ENCODE data around the gene MGAT4B.

The MGAT4B gene

DNA sequence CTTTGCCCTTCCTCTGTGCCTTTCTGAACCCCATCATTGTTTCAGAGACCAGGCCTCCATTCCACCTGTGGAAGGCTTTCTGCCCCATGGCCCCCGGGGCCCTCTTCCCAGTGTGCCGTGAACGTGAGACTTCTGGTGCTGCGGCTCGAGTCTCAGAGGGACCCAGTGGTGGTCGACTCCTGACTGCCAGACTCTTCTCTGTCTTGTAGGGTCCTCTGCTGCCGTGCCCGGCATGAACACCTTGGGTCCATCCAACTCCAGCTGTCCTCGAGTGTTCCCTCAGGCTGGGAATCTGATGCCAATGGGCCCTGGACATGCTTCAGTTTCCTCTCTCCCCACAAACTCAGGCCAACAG is 33.0 kb downstream of the MGAT4B start:
- H4K20me1 ChIP-seq (ENCODE audit: low read depth, low read length): no peaks in the 10 kb centered on the region
- no peak overlapping the region for H3K4me3 ChIP-seq (ENCODE audit: insufficient read depth, low read length, poor library complexity, severe bottlenecking)
- H3K9ac ChIP-seq (ENCODE audit: low read length): no peak overlapping the region
- H3K79me2 ChIP-seq (ENCODE audit: insufficient read depth, low read length): no peaks in the 10 kb centered on the region
- no peaks in the 10 kb centered on the region for H3K9me2 ChIP-seq (replicated peaks; ENCODE audit: insufficient read depth, low read length)
- no peaks in the 10 kb centered on the region for H3F3A ChIP-seq (ENCODE audit: insufficient read depth)
- no peaks in the 10 kb centered on the region for H3K9me3 ChIP-seq (ENCODE audit: insufficient read depth, low read length)
- no peak overlapping the region for H2AFZ ChIP-seq (ENCODE audit: low read depth, low read length, severe bottlenecking)
- H3K4me2 ChIP-seq (ENCODE audit: low read depth, low read length, poor library complexity, severe bottlenecking): no peak overlapping the region
- TF ChIP-seq EZH2phosphoT487 (conservative IDR thresholded peaks at IDR 0.05; ENCODE audit: low read length): no peak
- TF ChIP-seq, protein P1, sequence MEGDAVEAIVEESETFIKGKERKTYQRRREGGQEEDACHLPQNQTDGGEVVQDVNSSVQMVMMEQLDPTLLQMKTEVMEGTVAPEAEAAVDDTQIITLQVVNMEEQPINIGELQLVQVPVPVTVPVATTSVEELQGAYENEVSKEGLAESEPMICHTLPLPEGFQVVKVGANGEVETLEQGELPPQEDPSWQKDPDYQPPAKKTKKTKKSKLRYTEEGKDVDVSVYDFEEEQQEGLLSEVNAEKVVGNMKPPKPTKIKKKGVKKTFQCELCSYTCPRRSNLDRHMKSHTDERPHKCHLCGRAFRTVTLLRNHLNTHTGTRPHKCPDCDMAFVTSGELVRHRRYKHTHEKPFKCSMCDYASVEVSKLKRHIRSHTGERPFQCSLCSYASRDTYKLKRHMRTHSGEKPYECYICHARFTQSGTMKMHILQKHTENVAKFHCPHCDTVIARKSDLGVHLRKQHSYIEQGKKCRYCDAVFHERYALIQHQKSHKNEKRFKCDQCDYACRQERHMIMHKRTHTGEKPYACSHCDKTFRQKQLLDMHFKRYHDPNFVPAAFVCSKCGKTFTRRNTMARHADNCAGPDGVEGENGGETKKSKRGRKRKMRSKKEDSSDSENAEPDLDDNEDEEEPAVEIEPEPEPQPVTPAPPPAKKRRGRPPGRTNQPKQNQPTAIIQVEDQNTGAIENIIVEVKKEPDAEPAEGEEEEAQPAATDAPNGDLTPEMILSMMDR (IDR thresholded peaks at IDR 0.05; ENCODE audit: insufficient read depth, low read length, poor library complexity, severe bottlenecking): no peak
- H3K36me3 ChIP-seq (ENCODE audit: low read length): peaks cover 3% of the 10 kb centered on the region; the same call in 1 of the 2 replicates
- no peaks in the 10 kb centered on the region for H3K27me3 ChIP-seq (ENCODE audit: low read length)
- H3K27ac ChIP-seq (ENCODE audit: low read depth, low read length): no peak overlapping the region

DNA sequence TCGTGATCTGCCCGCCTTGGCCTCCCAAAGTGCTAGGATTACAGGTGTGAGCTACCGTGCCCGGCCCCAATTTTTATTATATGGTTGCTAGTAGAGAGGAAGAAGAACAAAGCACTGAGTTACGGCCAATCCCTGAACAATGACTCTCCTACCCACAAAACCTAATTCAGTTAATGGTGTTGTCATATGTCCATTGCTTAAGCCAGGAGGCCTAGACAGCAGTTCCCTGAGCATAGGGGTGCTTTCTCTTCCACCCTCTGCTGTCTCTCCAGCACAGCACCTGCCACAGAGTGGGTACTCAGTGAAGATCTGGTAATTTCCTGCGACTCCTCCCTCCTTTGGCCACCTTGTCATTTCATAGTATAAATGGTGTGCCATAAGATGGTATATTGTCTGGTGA is 34.3 kb downstream of the MGAT4B start:
- TF ChIP-seq EZH2phosphoT487 (conservative IDR thresholded peaks at IDR 0.05; ENCODE audit: low read length): no peak
- TF ChIP-seq, protein P1 (IDR thresholded peaks at IDR 0.05; ENCODE audit: insufficient read depth, low read length, poor library complexity, severe bottlenecking): no peak
- H3K9me3 ChIP-seq (ENCODE audit: insufficient read depth, low read length): no peaks in the 10 kb centered on the region
- no peak overlapping the region for H2AFZ ChIP-seq (ENCODE audit: low read depth, low read length, severe bottlenecking)
- H4K20me1 ChIP-seq (ENCODE audit: low read depth, low read length): no peaks in the 10 kb centered on the region
- no peaks in the 10 kb centered on the region for H3F3A ChIP-seq (ENCODE audit: insufficient read depth)
- no peak overlapping the region for H3K9ac ChIP-seq (ENCODE audit: low read length)
- no peaks in the 10 kb centered on the region for H3K27me3 ChIP-seq (ENCODE audit: low read length)
- no peak overlapping the region for H3K4me2 ChIP-seq (ENCODE audit: low read depth, low read length, poor library complexity, severe bottlenecking)
- peaks cover 3% of the 10 kb centered on the region; the same call in 1 of the 2 replicates for H3K36me3 ChIP-seq (ENCODE audit: low read length)
- no peaks in the 10 kb centered on the region for H3K9me2 ChIP-seq (replicated peaks; ENCODE audit: insufficient read depth, low read length)
- H3K27ac ChIP-seq (ENCODE audit: low read depth, low read length): no peak overlapping the region
- no peak overlapping the region for H3K4me3 ChIP-seq (ENCODE audit: insufficient read depth, low read length, poor library complexity, severe bottlenecking)
- H3K79me2 ChIP-seq (ENCODE audit: insufficient read depth, low read length): 0 out of 2 replicates have a peak, but pooled peaks cover 2% of the 10 kb centered on the region

DNA sequence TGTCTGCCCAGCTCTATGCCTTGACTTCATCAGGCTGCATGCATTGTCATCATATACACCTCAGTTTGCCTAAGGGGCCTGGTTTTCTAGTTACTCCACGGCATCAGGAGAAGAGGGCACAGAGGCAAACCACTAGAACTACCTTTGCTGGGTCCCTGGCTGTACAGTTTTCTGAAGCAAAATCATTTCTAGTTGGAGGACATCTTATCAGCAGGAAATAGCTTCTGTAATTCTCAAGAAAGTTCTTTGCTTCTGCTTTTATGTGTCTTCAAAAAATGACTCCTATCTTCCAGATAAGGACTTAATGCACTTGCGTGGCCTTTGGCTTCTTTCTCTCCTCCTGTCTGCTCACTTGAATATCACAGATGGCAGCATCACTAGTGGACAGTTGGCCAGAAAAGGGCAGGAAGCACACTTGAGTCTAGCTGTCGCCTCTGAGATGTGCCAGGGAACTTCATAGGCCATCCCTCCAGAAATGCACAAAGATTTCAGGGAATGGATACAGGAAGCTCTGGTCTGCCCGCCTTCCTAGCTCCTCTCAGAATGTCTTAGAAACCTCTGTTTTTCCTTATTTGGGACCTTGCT is 35.3 kb downstream of the MGAT4B start:
- Histone ChIP-seq H3K4me2 (ENCODE audit: low read depth, low read length, poor library complexity, severe bottlenecking) (no peak overlapping the region), H3F3A (ENCODE audit: insufficient read depth) (no peaks in the 10 kb centered on the region), H3K9me3 (ENCODE audit: insufficient read depth, low read length) (no peaks in the 10 kb centered on the region), H3K27me3 (ENCODE audit: low read length) (no peaks in the 10 kb centered on the region), H4K20me1 (ENCODE audit: low read depth, low read length) (no peaks in the 10 kb centered on the region), H3K4me3 (ENCODE audit: insufficient read depth, low read length, poor library complexity, severe bottlenecking) (no peak overlapping the region), H3K79me2 (ENCODE audit: insufficient read depth, low read length) (peaks cover 11% of the 10 kb centered on the region; the same call in 1 of the 2 replicates), H3K9me2 (replicated peaks; ENCODE audit: insufficient read depth, low read length) (no peaks in the 10 kb centered on the region), H3K9ac (ENCODE audit: low read length) (no peak overlapping the region), H3K36me3 (ENCODE audit: low read length) (peaks cover 3% of the 10 kb centered on the region; the same call in 1 of the 2 replicates), H2AFZ (ENCODE audit: low read depth, low read length, severe bottlenecking) (no peak overlapping the region), H3K27ac (ENCODE audit: low read depth, low read length) (no peak overlapping the region)
- TF ChIP-seq, protein P1 (IDR thresholded peaks at IDR 0.05; ENCODE audit: insufficient read depth, low read length, poor library complexity, severe bottlenecking): no peak
- TF ChIP-seq EZH2phosphoT487 (conservative IDR thresholded peaks at IDR 0.05; ENCODE audit: low read length): no peak
